Thyroid gland (tissue), 4 donors: Measurements from ENCODE around the gene TMPRSS7. TPM values are rescaled to one million over a fixed set of nuclear protein-coding genes. Genes with fewer than 3 reads are reported as not detected.

Source experiments
- DNase-seq, 2 donors: peaks; one replicate each; pipeline ENCODE4 v3.0.0-alpha.2; 2019
- H3K27ac ChIP-seq, 3 donors: fragments of 200-600 bp; sonication (generic); 1 replicate in 2 of 3; 2 replicates in 1 of 3; pipeline ENCODE4 v1.5.1; 2016 to 2019; ENCODE audit warnings: mild to moderate bottlenecking in 1 of 3, moderate library complexity in 1 of 3
- H3K27me3 ChIP-seq: fragments of 200-600 bp; sonication (generic); one replicate; pipeline ENCODE4 v1.5.1; 2019
- H3K36me3 ChIP-seq, 2 donors: fragments of 200-600 bp; sonication (generic); one replicate each; pipeline ENCODE4 v1.5.1; 2016 to 2019
- H3K4me1 ChIP-seq, 2 donors: fragments of 200-600 bp; sonication (generic); one replicate each; pipeline ENCODE4 v1.5.1; 2017 to 2019
- H3K4me3 ChIP-seq, 3 donors: fragments of 200-600 bp; sonication (generic); replicated peaks in 1 of 3; 1 replicate in 2 of 3; 2 replicates in 1 of 3; pipeline ENCODE4 v1.5.1; 2016; ENCODE audit warnings: mild to moderate bottlenecking in 1 of 3
- H3K9me3 ChIP-seq: fragments of 200-600 bp; sonication (generic); one replicate; pipeline ENCODE4 v1.5.1; 2017
- POLR2A ChIP-seq, 2 donors: fragments of 450-650 bp; IDR thresholded peaks; one replicate each; pipeline ENCODE4 v1.6.1; 2017; ENCODE audit warnings: antibody characterized with exemption in 2 of 2, mild to moderate bottlenecking in 2 of 2, moderate library complexity in 1 of 2
- WGBS, 2 donors: methylation state at CpG; one replicate each; pipeline ENCODE4 v1.1.5; 2017; 5-methylcytosine and 5-hydroxymethylcytosine counted together
- intact Hi-C: fragments of 100-400 bp; cut with DNase I; formaldehyde crosslinking; loops from one replicate; pipeline ENCODE4 v1.15.1; 2023
- total RNA-seq, 4 donors: library from RNA; depleted of rRNA; stranded (reverse); fragments of >200 nt; gene quantifications; one replicate each; pipeline ENCODE4 v1.2.3, GENCODE V29; 2016
- TF ChIP-seq, protein P1 (sequence below), 6 experiments: fragments of 200-600 bp in 3 of 6; fragments of 450-650 bp in 3 of 6; sonication (generic) in 3 of 6; IDR thresholded peaks; one replicate each; pipeline ENCODE4 v1.5.1; 2016 to 2019; ENCODE audit warnings: antibody characterized with exemption in 6 of 6, mild to moderate bottlenecking in 2 of 6, inconsistent platforms in 1 of 6, moderate library complexity in 1 of 6

The TMPRSS7 gene
- total RNA-seq, 4 donors from 2014 or later: 0.11 TPM; not detected in 3

DNA sequence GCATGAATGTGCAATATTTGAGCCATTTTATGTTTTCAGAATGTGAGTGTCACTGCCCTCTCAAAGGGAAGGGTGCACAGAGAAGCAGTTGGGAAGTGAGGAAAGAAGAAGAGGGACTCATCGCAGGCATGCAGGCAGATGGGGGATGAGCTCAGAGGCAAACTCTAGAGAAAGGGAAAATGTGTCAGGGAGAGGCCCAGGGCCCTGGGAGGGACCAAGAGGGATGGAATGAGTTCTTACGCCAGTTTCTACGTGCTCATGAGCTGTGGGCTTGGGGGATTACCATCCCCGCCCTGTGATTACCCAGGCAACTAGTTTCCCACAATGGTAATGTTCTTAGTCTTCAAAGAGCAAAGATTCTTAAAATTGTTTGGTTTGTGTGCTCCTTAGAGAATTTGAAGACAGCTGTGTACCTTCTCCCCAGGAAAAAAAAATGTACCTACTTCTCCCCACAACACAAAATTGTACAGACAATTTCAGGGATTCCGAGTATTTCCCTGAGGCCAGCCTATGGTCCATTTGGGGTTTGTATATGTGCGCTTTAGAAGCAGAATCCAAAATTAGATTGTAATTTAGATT is 80.7 kb downstream of the TMPRSS7 start:
- H3K27ac ChIP-seq: no peak overlapping the region
- peaks cover 0 to 7% of the 10 kb centered on the region in 2 donors for H3K4me1 ChIP-seq
- peaks cover 0 to 5% of the 10 kb centered on the region in 2 donors for H3K36me3 ChIP-seq
- TF ChIP-seq, protein P1, sequence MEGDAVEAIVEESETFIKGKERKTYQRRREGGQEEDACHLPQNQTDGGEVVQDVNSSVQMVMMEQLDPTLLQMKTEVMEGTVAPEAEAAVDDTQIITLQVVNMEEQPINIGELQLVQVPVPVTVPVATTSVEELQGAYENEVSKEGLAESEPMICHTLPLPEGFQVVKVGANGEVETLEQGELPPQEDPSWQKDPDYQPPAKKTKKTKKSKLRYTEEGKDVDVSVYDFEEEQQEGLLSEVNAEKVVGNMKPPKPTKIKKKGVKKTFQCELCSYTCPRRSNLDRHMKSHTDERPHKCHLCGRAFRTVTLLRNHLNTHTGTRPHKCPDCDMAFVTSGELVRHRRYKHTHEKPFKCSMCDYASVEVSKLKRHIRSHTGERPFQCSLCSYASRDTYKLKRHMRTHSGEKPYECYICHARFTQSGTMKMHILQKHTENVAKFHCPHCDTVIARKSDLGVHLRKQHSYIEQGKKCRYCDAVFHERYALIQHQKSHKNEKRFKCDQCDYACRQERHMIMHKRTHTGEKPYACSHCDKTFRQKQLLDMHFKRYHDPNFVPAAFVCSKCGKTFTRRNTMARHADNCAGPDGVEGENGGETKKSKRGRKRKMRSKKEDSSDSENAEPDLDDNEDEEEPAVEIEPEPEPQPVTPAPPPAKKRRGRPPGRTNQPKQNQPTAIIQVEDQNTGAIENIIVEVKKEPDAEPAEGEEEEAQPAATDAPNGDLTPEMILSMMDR (IDR thresholded peaks at IDR 0.05): no peak
- TF ChIP-seq POLR2A (IDR thresholded peaks at IDR 0.05): no peak
- intact Hi-C loops: loop anchor here (10.0 kb wide), 1 partner anchor 410 kb away; no protein-coding TSS in a partner anchor
- DNase-seq: no peak
- no peaks in the 10 kb centered on the region for H3K27me3 ChIP-seq
- 89 to 91% methylated on average over 6 of the region's 6 CpGs for WGBS, 2 donors
- no peaks in the 10 kb centered on the region for H3K9me3 ChIP-seq
- H3K4me3 ChIP-seq: no peak overlapping the region

DNA sequence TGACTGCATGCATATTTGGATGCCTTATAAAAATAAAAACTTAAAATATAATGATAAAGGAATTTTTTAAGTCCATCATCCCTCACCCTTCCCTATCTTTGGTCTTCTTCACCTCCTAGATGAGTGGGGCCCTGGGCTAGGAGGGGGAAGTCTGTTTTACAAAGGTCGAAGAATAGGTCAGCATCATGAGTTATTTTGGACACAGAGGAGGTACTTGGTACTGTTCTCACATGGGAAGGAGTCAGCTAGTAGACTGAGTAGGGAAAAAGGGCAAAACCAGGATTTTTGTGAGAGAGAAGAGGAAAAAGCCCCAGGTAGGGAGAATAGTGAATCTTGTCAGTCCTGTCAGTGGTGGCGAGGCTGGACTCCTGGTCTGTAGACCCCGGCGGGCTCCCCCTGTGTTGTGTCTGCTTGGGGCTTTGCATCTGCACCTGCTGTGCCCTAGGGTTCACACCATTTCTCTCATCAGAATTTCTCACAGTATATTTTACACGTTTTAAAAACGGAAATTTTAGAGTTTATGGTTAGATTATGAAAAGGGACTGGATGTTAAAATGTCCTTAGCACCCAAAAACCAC is 81.4 kb downstream of the TMPRSS7 start:
- 82 to 95% methylated on average over 6 of the region's 6 CpGs for WGBS, 2 donors
- intact Hi-C loops: loop anchor here (10.0 kb wide), 1 partner anchor 409 kb away; no protein-coding TSS in a partner anchor
- H3K9me3 ChIP-seq: no peaks in the 10 kb centered on the region

DNA sequence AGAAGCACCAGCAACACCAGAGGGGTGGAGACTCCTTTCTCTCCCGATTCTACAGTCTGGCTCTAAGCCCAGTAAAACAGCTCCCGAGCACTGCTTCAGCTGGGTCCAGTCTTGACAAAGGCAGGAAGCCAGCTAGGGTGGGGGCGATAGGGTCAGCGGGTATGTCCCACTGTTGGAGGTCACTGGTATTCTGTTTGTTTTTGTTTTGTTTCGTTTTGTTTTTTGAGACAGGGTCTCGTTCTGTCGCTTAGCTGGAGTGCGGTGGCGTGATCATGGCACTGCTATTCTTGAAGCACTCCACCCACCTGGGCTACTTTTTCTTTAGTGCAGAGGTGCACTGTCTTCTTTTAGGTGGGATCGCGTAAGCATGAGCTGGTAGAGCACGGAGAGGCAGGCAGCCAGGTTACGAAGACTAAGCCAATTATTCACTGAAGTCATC is 82.2 kb downstream of the TMPRSS7 start:
- Histone ChIP-seq H3K27ac (no peak overlapping the region), H3K4me3 (no peak overlapping the region), H3K36me3 (peaks cover 0 to 5% of the 10 kb centered on the region in 2 donors), H3K27me3 (no peaks in the 10 kb centered on the region), H3K9me3 (no peaks in the 10 kb centered on the region), H3K4me1 (peaks cover 0 to 12% of the 10 kb centered on the region in 2 donors)
- no peak for DNase-seq
- intact Hi-C loops: loop anchor here (10.0 kb wide), 1 partner anchor 408 kb away; no protein-coding TSS in a partner anchor
- TF ChIP-seq POLR2A (IDR thresholded peaks at IDR 0.05): no peak
- TF ChIP-seq, protein P1 (IDR thresholded peaks at IDR 0.05): no peak
- 67 to 76% methylated on average over 13 of the region's 13 CpGs for WGBS, 2 donors

More for the DNA sequence above, 81.4 kb downstream of the TMPRSS7 start:
- TF ChIP-seq, protein P1 (IDR thresholded peaks at IDR 0.05): no peak
- no peak for TF ChIP-seq POLR2A (IDR thresholded peaks at IDR 0.05)
- H3K36me3 ChIP-seq: peaks cover 0 to 5% of the 10 kb centered on the region in 2 donors
- H3K4me3 ChIP-seq: no peak overlapping the region
- peaks cover 0 to 10% of the 10 kb centered on the region in 2 donors for H3K4me1 ChIP-seq
- no peak overlapping the region for H3K27ac ChIP-seq
- no peaks in the 10 kb centered on the region for H3K27me3 ChIP-seq
- no peak for DNase-seq

DNA sequence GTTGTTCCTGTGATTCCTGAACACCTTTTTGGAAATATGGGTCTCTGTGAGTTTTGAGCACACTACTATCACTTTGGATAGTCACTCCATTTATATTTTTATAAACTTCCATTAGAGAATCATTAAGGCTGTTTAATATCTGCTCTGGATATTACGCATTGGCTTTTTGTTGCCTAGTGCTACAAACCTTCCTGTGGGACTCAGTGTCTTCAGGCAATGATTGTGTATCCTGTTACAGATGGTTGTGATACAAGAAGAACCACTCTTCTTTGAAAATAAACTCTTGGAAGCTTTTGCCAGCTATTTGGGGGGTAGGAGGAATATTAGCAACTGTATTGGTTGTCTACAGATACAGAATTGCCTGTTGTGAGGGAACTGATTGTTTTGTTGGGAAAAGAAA is 82.9 kb downstream of the TMPRSS7 start:
- Histone ChIP-seq H3K4me1 (peaks cover 0 to 15% of the 10 kb centered on the region in 2 donors), H3K27ac (no peak overlapping the region), H3K4me3 (no peak overlapping the region), H3K36me3 (peaks cover 0 to 5% of the 10 kb centered on the region in 2 donors), H3K27me3 (no peaks in the 10 kb centered on the region), H3K9me3 (no peaks in the 10 kb centered on the region)
- TF ChIP-seq, protein P1 (IDR thresholded peaks at IDR 0.05): no peak
- no peak for TF ChIP-seq POLR2A (IDR thresholded peaks at IDR 0.05)
- no peak for DNase-seq
- 88 to 95% methylated on average over 1 of the region's 1 CpG for WGBS, 2 donors
- intact Hi-C loops: loop anchor here (10.0 kb wide), 1 partner anchor 407 kb away; no protein-coding TSS in a partner anchor
